Testis (tissue), 3 donors: ENCODE results near the gene WDR47. TPM values are rescaled to one million over a fixed set of nuclear protein-coding genes. Genes with fewer than 3 reads are reported as not detected.

ENCODE experiments used
- DNase-seq: peaks from one replicate; pipeline ENCODE4 v3.0.0-alpha.2; 2019
- H3K27ac ChIP-seq, 2 donors: fragments of 200-600 bp; sonication (generic); one replicate each; pipeline ENCODE4 v1.5.1; 2019
- H3K27me3 ChIP-seq: fragments of 200-600 bp; sonication (generic); one replicate; pipeline ENCODE4 v1.5.1; 2019
- H3K36me3 ChIP-seq: fragments of 200-600 bp; sonication (generic); one replicate; pipeline ENCODE4 v1.5.1; 2017; ENCODE audit warnings: low read depth; ENCODE audit errors: missing control alignments
- H3K4me1 ChIP-seq: fragments of 200-600 bp; sonication (generic); one replicate; pipeline ENCODE4 v1.5.1; 2019
- H3K4me3 ChIP-seq, 2 donors: fragments of 200-600 bp; sonication (generic); one replicate each; pipeline ENCODE4 v1.5.1; 2017 to 2019
- H3K9me3 ChIP-seq: fragments of 200-600 bp; sonication (generic); one replicate; pipeline ENCODE4 v1.5.1; 2017
- POLR2A ChIP-seq: fragments of 450-650 bp; IDR thresholded peaks from one replicate; pipeline ENCODE4 v1.6.1; 2017; ENCODE audit warnings: antibody characterized with exemption, mild to moderate bottlenecking, moderate library complexity
- WGBS, 2 donors: methylation state at CpG; one replicate each; pipeline ENCODE4 v1.1.5; 2018; 5-methylcytosine and 5-hydroxymethylcytosine counted together
- intact Hi-C: fragments of 100-400 bp; cut with DNase I; formaldehyde crosslinking; loops from one replicate; pipeline ENCODE4 v1.15.1; 2023; ENCODE audit warnings: low total_unique reads
- polyA plus RNA-seq: library from polyadenylated mRNA; stranded (reverse); fragments of 350-450 nt; fragmentation: Illumina TruSeq; extraction: RNeasy Lipid Tissue Mini Kit (QIAGEN cat#74804); gene quantifications from one replicate; pipeline ENCODE4 v1.2.3, GENCODE V29; 2014; ENCODE audit warnings: low read depth, low replicate concordance; ENCODE audit not compliant: insufficient read depth
- total RNA-seq, 2 donors: library from RNA; depleted of rRNA; stranded (reverse); fragments of >200 nt; gene quantifications; one replicate each; pipeline ENCODE4 v1.2.3, GENCODE V29; 2016
- TF ChIP-seq, protein P1 (sequence below), 3 experiments: fragments of 450-650 bp in 2 of 3; fragments of 200-600 bp in 1 of 3; sonication (generic) in 1 of 3; IDR thresholded peaks; one replicate each; pipeline ENCODE4 v1.5.1; 2016 to 2019; ENCODE audit warnings: antibody characterized with exemption in 3 of 3, mild to moderate bottlenecking in 2 of 3, moderate library complexity in 1 of 3

Gene WDR47
- total and polyA plus RNA-seq, 3 donors from 2014 or later: 34.7 to 40.5 (median 40.4) TPM

DNA sequence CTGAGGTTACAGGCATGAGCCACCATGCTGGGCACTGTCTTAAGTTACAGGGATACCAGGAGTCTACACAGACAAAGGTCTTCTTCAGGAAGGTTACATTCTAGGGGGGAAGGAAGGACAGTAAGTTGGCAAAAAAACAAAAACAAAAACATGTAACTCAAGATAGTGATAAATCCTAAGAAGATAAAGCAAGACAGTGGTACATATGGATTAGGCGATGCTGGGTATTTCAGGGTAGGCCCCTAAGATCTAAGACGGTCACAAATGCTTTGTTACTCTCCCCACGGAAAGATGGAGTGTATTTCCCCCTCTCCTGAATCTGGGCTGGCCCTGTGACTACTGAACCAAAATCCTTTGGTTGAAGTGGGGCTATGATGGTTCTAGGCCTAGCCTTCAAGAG, 86.8 kb downstream of the WDR47 start:
- H3K36me3 ChIP-seq: no peaks in the 10 kb centered on the region
- intact Hi-C loops: no loop called here

DNA sequence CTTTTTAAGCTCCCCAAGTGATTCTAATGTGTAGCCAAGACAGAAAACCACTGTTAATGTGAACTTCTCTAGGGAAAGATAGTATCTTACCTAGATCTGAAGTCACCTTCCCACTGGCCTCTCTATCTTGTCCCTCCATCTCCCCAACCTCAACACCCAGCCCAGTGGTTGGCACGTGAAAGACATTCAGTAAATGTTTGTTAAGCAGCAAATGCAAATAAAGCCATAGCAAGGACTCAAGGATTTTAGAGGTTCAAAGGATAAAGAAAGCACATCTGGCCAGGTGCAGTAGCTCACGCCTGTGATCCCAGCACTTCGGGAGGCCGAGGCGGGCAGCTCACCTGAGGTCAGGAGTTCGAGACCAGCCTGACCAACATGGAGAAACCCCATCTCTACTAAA, 88.5 kb downstream of the WDR47 start:
- H3K4me1 ChIP-seq: peaks cover 14% of the 10 kb centered on the region
- no peaks in the 10 kb centered on the region for H3K9me3 ChIP-seq
- H3K27ac ChIP-seq: no peak overlapping the region
- TF ChIP-seq POLR2A: no peak
- TF ChIP-seq, protein P1, sequence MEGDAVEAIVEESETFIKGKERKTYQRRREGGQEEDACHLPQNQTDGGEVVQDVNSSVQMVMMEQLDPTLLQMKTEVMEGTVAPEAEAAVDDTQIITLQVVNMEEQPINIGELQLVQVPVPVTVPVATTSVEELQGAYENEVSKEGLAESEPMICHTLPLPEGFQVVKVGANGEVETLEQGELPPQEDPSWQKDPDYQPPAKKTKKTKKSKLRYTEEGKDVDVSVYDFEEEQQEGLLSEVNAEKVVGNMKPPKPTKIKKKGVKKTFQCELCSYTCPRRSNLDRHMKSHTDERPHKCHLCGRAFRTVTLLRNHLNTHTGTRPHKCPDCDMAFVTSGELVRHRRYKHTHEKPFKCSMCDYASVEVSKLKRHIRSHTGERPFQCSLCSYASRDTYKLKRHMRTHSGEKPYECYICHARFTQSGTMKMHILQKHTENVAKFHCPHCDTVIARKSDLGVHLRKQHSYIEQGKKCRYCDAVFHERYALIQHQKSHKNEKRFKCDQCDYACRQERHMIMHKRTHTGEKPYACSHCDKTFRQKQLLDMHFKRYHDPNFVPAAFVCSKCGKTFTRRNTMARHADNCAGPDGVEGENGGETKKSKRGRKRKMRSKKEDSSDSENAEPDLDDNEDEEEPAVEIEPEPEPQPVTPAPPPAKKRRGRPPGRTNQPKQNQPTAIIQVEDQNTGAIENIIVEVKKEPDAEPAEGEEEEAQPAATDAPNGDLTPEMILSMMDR (IDR thresholded peaks at IDR 0.05): no peak
- DNase-seq: no peak
- no peak overlapping the region for H3K4me3 ChIP-seq
- WGBS, 2 donors: 90 to 95% methylated on average over 6 of the region's 6 CpGs
- intact Hi-C loops: no loop called here
- H3K36me3 ChIP-seq: no peaks in the 10 kb centered on the region
- H3K27me3 ChIP-seq: no peaks in the 10 kb centered on the region

More for the DNA sequence above, 86.8 kb downstream of the WDR47 start:
- 87 to 95% methylated on average over 3 of the region's 3 CpGs for WGBS, 2 donors
- H3K27me3 ChIP-seq: no peaks in the 10 kb centered on the region
- H3K4me3 ChIP-seq: no peak overlapping the region
- TF ChIP-seq, protein P1 (IDR thresholded peaks at IDR 0.05): no peak
- no peak for TF ChIP-seq POLR2A
- H3K27ac ChIP-seq: no peak overlapping the region
- H3K9me3 ChIP-seq: no peaks in the 10 kb centered on the region
- no peak for DNase-seq
- peaks cover 20% of the 10 kb centered on the region for H3K4me1 ChIP-seq

DNA sequence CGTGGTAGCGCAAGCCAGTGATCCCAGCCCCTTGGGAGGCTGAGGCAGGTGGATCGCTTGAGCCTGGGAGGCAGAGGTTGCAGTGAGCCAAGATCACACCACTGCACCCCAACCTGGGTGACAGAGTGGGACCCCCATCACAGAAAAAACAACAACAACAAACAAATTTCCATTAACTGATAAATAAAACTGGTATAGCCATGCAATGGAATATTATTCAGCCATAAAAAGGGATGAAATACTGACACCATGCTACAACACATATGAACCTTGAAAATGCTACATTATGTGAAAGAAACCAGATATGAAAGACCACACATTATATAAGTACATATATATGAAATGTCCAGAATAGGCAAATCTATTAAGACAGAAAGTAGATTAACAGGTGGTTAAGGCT, 90.7 kb downstream of the WDR47 start:
- no peak for DNase-seq
- Histone ChIP-seq H3K4me3 (no peak overlapping the region), H3K27ac (no peak overlapping the region), H3K27me3 (no peaks in the 10 kb centered on the region), H3K4me1 (peaks cover 7% of the 10 kb centered on the region), H3K36me3 (no peaks in the 10 kb centered on the region), H3K9me3 (no peaks in the 10 kb centered on the region)
- intact Hi-C loops: no loop called here
- 92 to 97% methylated on average over 3 of the region's 3 CpGs for WGBS, 2 donors
- TF ChIP-seq POLR2A: no peak
- TF ChIP-seq, protein P1 (IDR thresholded peaks at IDR 0.05): no peak

DNA sequence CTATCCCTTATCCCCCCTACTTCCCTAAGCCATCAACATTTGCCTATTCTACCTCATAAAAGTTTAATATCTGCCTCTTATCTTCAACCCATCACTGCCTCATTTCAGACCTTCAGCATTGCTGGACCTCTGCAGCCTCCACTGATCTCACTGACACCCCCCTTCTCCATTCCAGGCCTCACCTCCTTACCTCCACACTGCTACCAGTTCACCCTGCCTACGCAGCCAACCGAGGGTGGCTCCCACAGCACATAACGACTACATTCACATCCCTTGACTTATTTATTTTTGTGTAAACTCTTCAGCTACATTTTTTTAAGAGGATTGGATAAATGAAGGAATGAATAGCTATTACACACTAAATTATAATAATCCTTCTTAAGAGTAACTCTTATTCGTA, 92.9 kb downstream of the WDR47 start:
- no peak overlapping the region for H3K4me3 ChIP-seq
- TF ChIP-seq, protein P1 (IDR thresholded peaks at IDR 0.05): no peak
- TF ChIP-seq POLR2A: no peak
- H3K36me3 ChIP-seq: no peaks in the 10 kb centered on the region
- H3K9me3 ChIP-seq: no peaks in the 10 kb centered on the region
- intact Hi-C loops: no loop called here
- 75 to 80% methylated on average over 4 of the region's 4 CpGs for WGBS, 2 donors
- no peaks in the 10 kb centered on the region for H3K27me3 ChIP-seq
- no peak for DNase-seq
- no peak overlapping the region for H3K27ac ChIP-seq
- peaks cover 4% of the 10 kb centered on the region for H3K4me1 ChIP-seq

- peak overlapping the region; percentile 7 to 48 for H3K27ac ChIP-seq
- H3K36me3 ChIP-seq: no peaks in the 10 kb centered on the region
- no peak overlapping the region for H3K4me3 ChIP-seq
- H3K4me1 ChIP-seq: peaks cover 4% of the 10 kb centered on the region
- no peaks in the 10 kb centered on the region for H3K9me3 ChIP-seq
- no peaks in the 10 kb centered on the region for H3K27me3 ChIP-seq
- DNase-seq: no peak
- WGBS, 2 donors: 20 to 26% methylated on average over 6 of the region's 6 CpGs
- TF ChIP-seq, protein P1 (IDR thresholded peaks at IDR 0.05): no peak
- TF ChIP-seq POLR2A: no peak
- intact Hi-C loops: no loop called here
These were observed 93.9 kb downstream of the WDR47 start for GRCh38 chr1:108947871-108948525.
